Measurements from ENCODE around the gene MED12L.

DNA sequence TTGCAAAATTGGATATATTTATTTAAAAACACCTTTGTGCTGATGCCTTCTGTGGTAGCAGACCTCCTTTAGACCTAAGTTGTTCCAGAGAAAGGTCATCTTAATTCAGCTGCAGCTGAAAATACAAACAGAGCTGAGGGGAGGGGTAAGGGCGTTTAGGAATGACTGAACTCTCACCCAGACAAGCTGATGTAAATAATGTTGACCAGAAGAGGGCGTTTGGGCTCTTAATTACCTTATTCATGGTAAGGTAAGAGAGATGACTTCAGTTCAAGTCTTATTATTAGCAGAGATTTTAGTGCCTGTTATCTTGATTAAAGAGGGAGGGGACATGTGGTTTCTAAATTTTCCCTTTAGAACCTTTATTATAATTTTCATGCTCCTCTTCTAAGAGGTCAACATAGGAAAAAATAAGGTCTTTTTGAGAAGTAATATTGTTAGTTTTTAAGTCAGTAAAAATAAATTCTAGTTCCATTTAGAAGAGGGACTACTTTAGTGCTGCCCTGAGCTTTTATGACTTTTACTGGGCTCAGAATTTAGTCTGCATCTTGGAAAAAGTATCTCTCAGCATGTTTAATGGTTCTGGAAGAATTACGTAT, 71.3 kb downstream of the MED12L start:
- TF ChIP-seq, protein P1, sequence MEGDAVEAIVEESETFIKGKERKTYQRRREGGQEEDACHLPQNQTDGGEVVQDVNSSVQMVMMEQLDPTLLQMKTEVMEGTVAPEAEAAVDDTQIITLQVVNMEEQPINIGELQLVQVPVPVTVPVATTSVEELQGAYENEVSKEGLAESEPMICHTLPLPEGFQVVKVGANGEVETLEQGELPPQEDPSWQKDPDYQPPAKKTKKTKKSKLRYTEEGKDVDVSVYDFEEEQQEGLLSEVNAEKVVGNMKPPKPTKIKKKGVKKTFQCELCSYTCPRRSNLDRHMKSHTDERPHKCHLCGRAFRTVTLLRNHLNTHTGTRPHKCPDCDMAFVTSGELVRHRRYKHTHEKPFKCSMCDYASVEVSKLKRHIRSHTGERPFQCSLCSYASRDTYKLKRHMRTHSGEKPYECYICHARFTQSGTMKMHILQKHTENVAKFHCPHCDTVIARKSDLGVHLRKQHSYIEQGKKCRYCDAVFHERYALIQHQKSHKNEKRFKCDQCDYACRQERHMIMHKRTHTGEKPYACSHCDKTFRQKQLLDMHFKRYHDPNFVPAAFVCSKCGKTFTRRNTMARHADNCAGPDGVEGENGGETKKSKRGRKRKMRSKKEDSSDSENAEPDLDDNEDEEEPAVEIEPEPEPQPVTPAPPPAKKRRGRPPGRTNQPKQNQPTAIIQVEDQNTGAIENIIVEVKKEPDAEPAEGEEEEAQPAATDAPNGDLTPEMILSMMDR (IDR thresholded peaks at IDR 0.05; ENCODE audit: poor library complexity) = peak; percentile 55
- TF ChIP-seq EZH2phosphoT487 (IDR thresholded peaks at IDR 0.05; ENCODE audit: low read depth, severe bottlenecking, unreplicated experiment) = no peak
- TF ChIP-seq EZH2 (IDR thresholded peaks at IDR 0.05; ENCODE audit: borderline replicate concordance) = no peak
